HepG2 (cell line): ENCODE measurements around the gene FAM181A. TPM values are rescaled to one million over a fixed set of nuclear protein-coding genes. Genes with fewer than 3 reads are reported as not detected.

Source experiments
- ATAC-seq: fragments of 200-7000 bp; cut with Tn5 transposase; 3 replicates; pipeline ENCODE4 v1.9.1; 2020; ENCODE audit warnings: mild to moderate bottlenecking, moderate library complexity
- BruUV-seq: library from RNA; stranded (reverse); fragments of 400-500 nt; replicated peaks from 2 replicates; lab custom pipeline; 2021; lab: Mats Ljungman, UMichigan
- CTCF ChIA-PET: fragments of 300-600 bp; formaldehyde crosslinking; extraction: SDS; loops from one replicate; lab custom pipeline; 2021; ENCODE audit warnings: low total read pairs, inconsistent platforms, low intra/inter-chr PET ratio; lab: Yijun Ruan, JAX
- POLR2A ChIA-PET: fragments of 350-600 bp; sonication (Branson Sonifier 250); formaldehyde crosslinking; loops from one replicate; lab custom pipeline; 2020; ENCODE audit warnings: antibody characterized with exemption, inconsistent platforms; lab: Yijun Ruan, JAX
- DNase-seq: peaks from one replicate; pipeline ENCODE4 v3.0.0-alpha.2; 2015; ENCODE audit warnings: low spot score
- FAIRE-seq: peaks from 3 replicates; lab custom pipeline; 2011; peaks lifted over from hg19 to GRCh38; lab: Jason Lieb, UNC
- H2AFZ ChIP-seq: one replicate; pipeline ENCODE4 v1.6.1; 2011; ENCODE audit warnings: low read length, inconsistent platforms
- H3K27ac ChIP-seq: fragments of 300-600 bp; 3 replicates; pipeline ENCODE4 v1.8.0; 2011; ENCODE audit warnings: mixed run types, mild to moderate bottlenecking, mixed read lengths, low read length, inconsistent platforms; ENCODE audit not compliant: insufficient read depth; ENCODE audit errors: extremely low read length
- H3K27me3 ChIP-seq, 2 experiments: fragments of 200-600 bp in 1 of 2; 2 replicates in 1 of 2; 3 replicates in 1 of 2; pipeline versions ENCODE4 v1.6.0 to v1.8.0; 2011; ENCODE audit warnings: low read length in 2 of 2, mild to moderate bottlenecking in 2 of 2, moderate library complexity in 2 of 2, inconsistent platforms in 1 of 2; ENCODE audit not compliant: insufficient read depth in 2 of 2, control insufficient read depth in 1 of 2
- H3K36me3 ChIP-seq, 2 experiments: fragments of 200-600 bp in 1 of 2; replicated peaks in 1 of 2; 2 replicates in 1 of 2; 3 replicates in 1 of 2; pipeline versions ENCODE4 v1.5.1 to v1.8.0; 2011; ENCODE audit warnings: low read length in 2 of 2, inconsistent platforms in 1 of 2; ENCODE audit not compliant: insufficient read depth in 2 of 2, control insufficient read depth in 1 of 2
- H3K4me1 ChIP-seq: 2 replicates; pipeline ENCODE4 v1.5.1; 2012; ENCODE audit warnings: low read length, inconsistent platforms; ENCODE audit not compliant: insufficient read depth
- H3K4me2 ChIP-seq: 2 replicates; pipeline ENCODE4 v1.6.0; 2011; ENCODE audit warnings: low read depth, low read length, inconsistent platforms
- H3K4me3 ChIP-seq, 3 experiments: fragments of 200-600 bp in 1 of 3; sonication (generic), shearing (Covaris generic) in 1 of 3; replicated peaks in 1 of 3; 2 replicates each; pipeline ENCODE4 v1.5.1; 2011 to 2016; ENCODE audit warnings: low read length in 3 of 3, inconsistent platforms in 2 of 3, low read depth in 2 of 3, mild to moderate bottlenecking in 2 of 3, control low read depth in 1 of 3, mixed read lengths in 1 of 3; ENCODE audit not compliant: insufficient read depth in 1 of 3
- H3K79me2 ChIP-seq: one replicate; pipeline ENCODE4 v1.6.1; 2011; ENCODE audit warnings: low read length, inconsistent platforms; ENCODE audit not compliant: insufficient read depth
- H3K9ac ChIP-seq: 2 replicates; pipeline ENCODE4 v1.6.0; 2011; ENCODE audit warnings: mild to moderate bottlenecking, low read depth, low read length, inconsistent platforms; ENCODE audit not compliant: insufficient read depth
- H3K9me3 ChIP-seq: 2 replicates; pipeline ENCODE4 v1.5.1; 2012; ENCODE audit warnings: mild to moderate bottlenecking, low read length
- H4K20me1 ChIP-seq: 2 replicates; pipeline ENCODE4 v1.6.0; 2011; ENCODE audit warnings: inconsistent platforms, mild to moderate bottlenecking, low read length, moderate library complexity; ENCODE audit not compliant: insufficient read depth
- CBX2 ChIP-seq, 2 experiments: fragments of 200-600 bp in 1 of 2; sonication (generic); formaldehyde crosslinking in 1 of 2; IDR thresholded peaks; 2 replicates each; pipeline versions ENCODE4 v1.7.0 to v1.8.1; 2018 to 2022; ENCODE audit warnings: low read depth in 2 of 2, low read length in 1 of 2, mild to moderate bottlenecking in 1 of 2, missing genetic modification reagents in 1 of 2
- FOXA1 ChIP-seq, 2 experiments: fragments of 450-650 bp in 1 of 2; sonication (generic) in 1 of 2; formaldehyde crosslinking in 1 of 2; IDR thresholded peaks; 2 replicates each; pipeline versions ENCODE4 v1.4.0 to v1.6.1; 2016 to 2020; ENCODE audit warnings: missing genetic modification reagents in 1 of 2
- HOXA7 ChIP-seq: sonication (generic); formaldehyde crosslinking; IDR thresholded peaks from 2 replicates; pipeline ENCODE4 v1.8.1; 2022; ENCODE audit warnings: mild to moderate bottlenecking, missing genetic modification reagents, moderate library complexity
- KDM6A ChIP-seq: IDR thresholded peaks from 2 replicates; pipeline ENCODE4 v1.6.1; 2016; ENCODE audit warnings: low read depth
- NCOA5 ChIP-seq: sonication (generic); formaldehyde crosslinking; IDR thresholded peaks from 2 replicates; pipeline ENCODE4 v1.4.0; 2020; ENCODE audit warnings: missing genetic modification reagents
- NR2F6 ChIP-seq, 2 experiments: IDR thresholded peaks; 2 replicates each; pipeline ENCODE4 v1.6.1; 2016; ENCODE audit warnings: antibody characterized with exemption in 1 of 2, mild to moderate bottlenecking in 1 of 2
- SIX1 ChIP-seq: sonication (generic); formaldehyde crosslinking; IDR thresholded peaks from 2 replicates; pipeline ENCODE4 v1.4.0; 2020; ENCODE audit warnings: missing genetic modification reagents, borderline replicate concordance
- SMC3 ChIP-seq: IDR thresholded peaks from 2 replicates; pipeline ENCODE4 v1.6.1; 2011; ENCODE audit warnings: low read length, improper control_type of control experiment
- ZBTB43 ChIP-seq: sonication (generic); formaldehyde crosslinking; conservative IDR thresholded peaks from 2 replicates; pipeline ENCODE4 v1.4.0; 2020; ENCODE audit warnings: missing genetic modification reagents
- ZC3H13 ChIP-seq: sonication (generic); formaldehyde crosslinking; IDR thresholded peaks from 2 replicates; pipeline ENCODE4 v1.8.1; 2023; ENCODE audit warnings: mild to moderate bottlenecking, missing genetic modification reagents, moderate library complexity
- ZNF253 ChIP-seq: sonication (generic); formaldehyde crosslinking; IDR thresholded peaks from 2 replicates; pipeline ENCODE4 v1.8.0; 2022; ENCODE audit warnings: mild to moderate bottlenecking, missing genetic modification reagents, borderline replicate concordance
- ZNF629 ChIP-seq: sonication (generic); formaldehyde crosslinking; conservative IDR thresholded peaks from 2 replicates; pipeline ENCODE4 v1.5.0; 2020; ENCODE audit warnings: missing genetic modification reagents
- ZNF644 ChIP-seq: IDR thresholded peaks from 2 replicates; pipeline ENCODE4 v1.6.1; 2016; ENCODE audit warnings: low read depth
- ZNF713 ChIP-seq: sonication (generic); formaldehyde crosslinking; IDR thresholded peaks from 2 replicates; pipeline ENCODE4 v1.4.0; 2020; ENCODE audit warnings: mild to moderate bottlenecking, missing genetic modification reagents
- WGBS: methylation state at CpG from one replicate; pipeline ENCODE4 v1.1.6; 2017; ENCODE audit warnings: low lambda C conversion rate; 5-methylcytosine and 5-hydroxymethylcytosine counted together
- in situ Hi-C: cut with HindIII; loops from 2 replicates; pipeline ENCODE4 v1.10.0; 2017; ENCODE audit warnings: low pct_unique_long_range_greater_than_20kb; ENCODE audit not compliant: extremely low pct_ligation_motif_present
- intact Hi-C: fragments of 100-400 bp; cut with micrococcal nuclease; formaldehyde crosslinking; loops from one replicate; pipeline ENCODE4 v1.10.0; 2022; ENCODE audit not compliant: unreplicated experiment
- polyA plus RNA-seq, 8 experiments: library from polyadenylated mRNA; depleted of rRNA in 3 of 8; stranded (reverse) in 7 of 8; unstranded in 1 of 8; fragments of >200 nt; fragmentation: Illumina TruSeq in 4 of 8; extraction: Trizol in 4 of 8; gene quantifications; 2 replicates each; pipeline versions ENCODE4 v1.2.1 to v1.2.3, GENCODE V29; 2011 to 2016; ENCODE audit warnings: low read depth in 4 of 8, missing spikeins in 1 of 8, mixed read lengths in 1 of 8; ENCODE audit not compliant: insufficient read depth in 1 of 8
- total RNA-seq, 5 experiments: library from RNA; depleted of rRNA; stranded (reverse); fragments of >200 nt; fragmentation: Illumina TruSeq; extraction: Trizol; gene quantifications; 2 replicates each; pipeline ENCODE4 v1.2.3, GENCODE V29; 2016; ENCODE audit warnings: low read depth in 1 of 5
- TF ChIP-seq, protein P1 (sequence below): sonication (generic); formaldehyde crosslinking; IDR thresholded peaks from 2 replicates; pipeline ENCODE4 v1.4.0; 2020; ENCODE audit warnings: low read depth, mild to moderate bottlenecking, missing genetic modification reagents
- TF ChIP-seq, protein P2 (sequence below): sonication (generic); formaldehyde crosslinking; IDR thresholded peaks from 2 replicates; pipeline ENCODE4 v1.4.0; 2020; ENCODE audit warnings: mild to moderate bottlenecking, missing genetic modification reagents

Gene FAM181A
- total and polyA plus RNA-seq, 2 of the 13 experiments (the other 11 are each of a cell fraction or from before 2014, with no cell fraction given) = 1.1 to 1.5 TPM

- DNase-seq (no peak), FAIRE-seq (no peak), ATAC-seq (no peak)
- 0 out of 5 replicates have a peak, but pooled peaks cover 1 to 3% of the 10 kb centered on the region in 2 experiments for H3K27me3 ChIP-seq
- H3K79me2 ChIP-seq = no peaks in the 10 kb centered on the region
- peaks cover 63% of the 10 kb centered on the region for H3K4me1 ChIP-seq
- ChIA-PET CTCF (no interaction called here), POLR2A (interaction anchor here (0.9 kb wide), 1 partner anchor 24 kb away, joined by 3 read pairs; no protein-coding TSS in a partner anchor)
- H3K27ac ChIP-seq = no peak overlapping the region
- no TSS peak for BruUV-seq
- intact Hi-C loops (no loop called here), in situ Hi-C loops (no loop called here)
- H3K9ac ChIP-seq = no peak overlapping the region
- H4K20me1 ChIP-seq = no peaks in the 10 kb centered on the region
- no peaks in the 10 kb centered on the region for H3K36me3 ChIP-seq
- no peak overlapping the region for H3K4me2 ChIP-seq
- H3K9me3 ChIP-seq = no peaks in the 10 kb centered on the region
- H3K4me3 ChIP-seq = no peak overlapping the region
- TF ChIP-seq NCOA5 = no peak
- no peak for TF ChIP-seq ZC3H13
- TF ChIP-seq NR2F6 (IDR thresholded peaks at IDR 0.05) = no peak
- TF ChIP-seq NR2F6 (CRISPR knock-in tag; IDR thresholded peaks at IDR 0.05) = no peak
- TF ChIP-seq CBX2 (IDR thresholded peaks at IDR 0.05; ENCODE audit: low read depth, low read length) = no peak
- no peak for TF ChIP-seq CBX2 (CRISPR knock-in tag; IDR thresholded peaks at IDR 0.05; ENCODE audit: low read depth)
- TF ChIP-seq ZNF253 = no peak
- TF ChIP-seq, protein P1, sequence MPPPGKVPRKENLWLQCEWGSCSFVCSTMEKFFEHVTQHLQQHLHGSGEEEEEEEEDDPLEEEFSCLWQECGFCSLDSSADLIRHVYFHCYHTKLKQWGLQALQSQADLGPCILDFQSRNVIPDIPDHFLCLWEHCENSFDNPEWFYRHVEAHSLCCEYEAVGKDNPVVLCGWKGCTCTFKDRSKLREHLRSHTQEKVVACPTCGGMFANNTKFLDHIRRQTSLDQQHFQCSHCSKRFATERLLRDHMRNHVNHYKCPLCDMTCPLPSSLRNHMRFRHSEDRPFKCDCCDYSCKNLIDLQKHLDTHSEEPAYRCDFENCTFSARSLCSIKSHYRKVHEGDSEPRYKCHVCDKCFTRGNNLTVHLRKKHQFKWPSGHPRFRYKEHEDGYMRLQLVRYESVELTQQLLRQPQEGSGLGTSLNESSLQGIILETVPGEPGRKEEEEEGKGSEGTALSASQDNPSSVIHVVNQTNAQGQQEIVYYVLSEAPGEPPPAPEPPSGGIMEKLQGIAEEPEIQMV (CRISPR knock-in tag) = no peak
- TF ChIP-seq ZNF629 (CRISPR knock-in tag) = no peak
- TF ChIP-seq ZNF644 = no peak
- no peak for TF ChIP-seq SMC3
- TF ChIP-seq ZBTB43 (CRISPR knock-in tag) = no peak
- no peak for TF ChIP-seq HOXA7 (CRISPR knock-in tag)
- no peak for TF ChIP-seq SIX1 (CRISPR knock-in tag)
- TF ChIP-seq, protein P2, sequence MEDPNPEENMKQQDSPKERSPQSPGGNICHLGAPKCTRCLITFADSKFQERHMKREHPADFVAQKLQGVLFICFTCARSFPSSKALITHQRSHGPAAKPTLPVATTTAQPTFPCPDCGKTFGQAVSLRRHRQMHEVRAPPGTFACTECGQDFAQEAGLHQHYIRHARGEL (CRISPR knock-in tag) = no peak
- TF ChIP-seq ZNF713 (CRISPR knock-in tag) = no peak
- no peak for TF ChIP-seq FOXA1 (IDR thresholded peaks at IDR 0.05)
- TF ChIP-seq FOXA1 (CRISPR knock-in tag; IDR thresholded peaks at IDR 0.05) = no peak
- no peak for TF ChIP-seq KDM6A (CRISPR knock-in tag)
- 45% methylated on average over 4 of the region's 4 CpGs for WGBS
- H2AFZ ChIP-seq = no peak overlapping the region
Observed at GRCh38 chr14:93963692-93964091, 36.5 kb downstream of the FAM181A start.
